ENCODE data around the gene UQCRH.
A peak's percentile ranks its signal among the peaks of the same experiment; 100 is the strongest.

Gene UQCRH

DNA sequence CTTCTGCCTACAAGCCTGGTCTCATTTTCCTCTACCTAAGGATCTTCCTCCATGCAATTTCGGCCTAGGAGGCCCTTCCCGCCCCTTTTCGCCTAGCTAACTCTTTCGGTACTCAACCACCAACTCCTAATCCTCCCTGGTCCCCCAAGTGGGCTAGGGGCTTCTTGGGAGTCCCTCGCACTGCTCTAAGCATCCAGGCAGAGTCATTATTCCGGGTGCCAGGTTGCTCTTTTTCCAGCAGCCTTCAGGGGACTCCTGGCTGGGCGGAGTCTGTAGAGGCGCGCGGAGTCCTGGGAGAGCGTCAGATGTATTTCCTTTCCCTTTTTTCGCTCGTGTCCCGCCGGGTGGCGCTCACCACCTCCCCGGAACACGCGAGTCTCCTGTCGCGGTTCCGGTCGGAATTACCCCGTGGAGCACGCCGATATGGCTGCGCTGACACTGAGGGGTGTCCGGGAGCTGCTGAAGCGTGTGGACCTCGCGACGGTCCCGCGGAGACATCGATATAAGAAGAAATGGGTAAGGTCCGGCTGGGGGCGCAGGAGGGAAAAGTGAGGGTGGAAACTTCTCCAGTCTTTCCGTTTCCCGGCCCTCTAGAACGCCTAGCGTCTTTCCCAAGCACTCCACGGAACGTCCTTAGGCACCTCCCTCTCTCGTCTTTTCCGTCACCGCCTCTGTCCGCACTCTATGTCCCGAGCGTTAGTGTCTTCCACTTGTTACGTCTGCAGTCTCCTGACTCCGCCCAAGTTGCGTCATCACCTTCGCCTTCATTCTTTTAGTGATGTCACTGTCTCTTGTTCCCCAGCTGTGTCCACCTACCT is 37.1 kb downstream of the UQCRH start, which contains the start of gene NSUN4:
Gene NSUN4 (plus strand): TSS at position 404 of the 818 bp plus-strand sequence. CDS start 20 bp downstream, at position 424.
- peak; percentile 70 for TF ChIP-seq CTCF (IDR thresholded peaks at IDR 0.05; ENCODE audit: low read depth, low read length, missing control alignments)
- peak; percentile 71 for DNase-seq (ENCODE audit: low read depth)
- peak within 1 kb of the TSS; percentile 87 for H3K4me3 ChIP-seq (ENCODE audit: low read depth, low read length)

DNA sequence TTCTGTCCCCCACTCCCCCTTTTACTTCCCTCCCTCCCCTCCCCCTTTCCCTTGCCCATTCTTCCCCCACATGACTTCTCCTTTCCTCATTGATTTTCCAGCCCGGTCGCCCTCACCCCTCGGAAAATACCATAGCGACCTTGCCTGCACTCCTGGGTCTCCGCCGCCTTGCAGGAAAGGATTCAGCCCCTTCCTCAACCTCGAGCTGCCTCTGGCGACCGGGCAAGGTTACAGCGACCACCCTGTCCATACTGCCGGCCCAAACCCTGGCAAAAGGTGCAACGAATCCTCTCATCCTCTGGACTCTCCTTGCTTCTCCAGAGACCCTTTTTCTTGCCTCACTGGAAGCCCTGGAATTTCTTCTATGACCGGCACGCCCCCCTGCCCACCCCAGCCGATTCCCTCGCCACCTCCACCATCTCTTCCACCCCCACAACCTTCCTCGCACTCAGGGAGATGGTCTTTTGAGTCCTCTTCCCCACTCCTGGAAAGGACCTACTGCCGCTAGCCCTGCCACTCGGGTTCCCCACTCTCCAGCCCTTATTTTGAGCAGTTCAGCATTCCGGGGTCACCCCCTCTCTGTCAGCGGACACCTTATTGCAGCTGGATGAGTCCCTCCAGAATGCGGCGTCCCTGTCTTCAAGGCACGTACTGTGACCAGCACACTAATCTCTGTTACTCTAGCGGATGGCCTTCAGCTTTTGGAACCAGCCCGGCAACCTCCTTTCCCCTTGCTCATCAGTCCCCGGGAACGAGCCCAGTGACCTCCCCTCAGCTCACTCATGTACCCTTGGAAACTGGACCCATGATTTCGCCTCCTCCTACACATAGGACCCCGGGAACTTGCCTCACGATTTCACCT is 38.0 kb downstream of the UQCRH start:
- peak overlapping the region; percentile 87 for H3K4me3 ChIP-seq (ENCODE audit: low read depth, low read length)
- no peak for TF ChIP-seq CTCF (IDR thresholded peaks at IDR 0.05; ENCODE audit: low read depth, low read length, missing control alignments)
- DNase-seq (ENCODE audit: low read depth): no peak

- DNase-seq (ENCODE audit: low read depth): no peak
- peak; percentile 59 for TF ChIP-seq CTCF (IDR thresholded peaks at IDR 0.05; ENCODE audit: low read depth, low read length, missing control alignments)
- H3K4me3 ChIP-seq (ENCODE audit: low read depth, low read length): peak overlapping the region; percentile 87
Observed at GRCh38 chr1:46342084-46342656, 38.7 kb downstream of the UQCRH start.

- no peak for TF ChIP-seq CTCF (IDR thresholded peaks at IDR 0.05; ENCODE audit: low read depth, low read length, missing control alignments)
- no peak for DNase-seq (ENCODE audit: low read depth)
Observed at GRCh38 chr1:46342677-46343350, 39.3 kb downstream of the UQCRH start.

GRCh38 chr1:46343351-46343695 is 39.8 kb downstream of the UQCRH start:
- no peak for TF ChIP-seq CTCF (IDR thresholded peaks at IDR 0.05; ENCODE audit: low read depth, low read length, missing control alignments)
- no peak overlapping the region for H3K4me3 ChIP-seq (ENCODE audit: low read depth, low read length)
- no peak for DNase-seq (ENCODE audit: low read depth)

More at GRCh38 chr1:46342677-46343350, 39.3 kb downstream of the UQCRH start:
- no peak overlapping the region for H3K4me3 ChIP-seq (ENCODE audit: low read depth, low read length)

- no peak for DNase-seq (ENCODE audit: low read depth)
- no peak overlapping the region for H3K4me3 ChIP-seq (ENCODE audit: low read depth, low read length)
- no peak for TF ChIP-seq CTCF (IDR thresholded peaks at IDR 0.05; ENCODE audit: low read depth, low read length, missing control alignments)
Observed at GRCh38 chr1:46343705-46344104, 40.2 kb downstream of the UQCRH start.
